ENCODE data around the gene TBX21. TPM values are rescaled to one million over a fixed set of nuclear protein-coding genes. Genes with fewer than 3 reads are reported as not detected.

The TBX21 gene
- total and polyA plus RNA-seq, 2 experiments from 2014 or later = not detected

DNA sequence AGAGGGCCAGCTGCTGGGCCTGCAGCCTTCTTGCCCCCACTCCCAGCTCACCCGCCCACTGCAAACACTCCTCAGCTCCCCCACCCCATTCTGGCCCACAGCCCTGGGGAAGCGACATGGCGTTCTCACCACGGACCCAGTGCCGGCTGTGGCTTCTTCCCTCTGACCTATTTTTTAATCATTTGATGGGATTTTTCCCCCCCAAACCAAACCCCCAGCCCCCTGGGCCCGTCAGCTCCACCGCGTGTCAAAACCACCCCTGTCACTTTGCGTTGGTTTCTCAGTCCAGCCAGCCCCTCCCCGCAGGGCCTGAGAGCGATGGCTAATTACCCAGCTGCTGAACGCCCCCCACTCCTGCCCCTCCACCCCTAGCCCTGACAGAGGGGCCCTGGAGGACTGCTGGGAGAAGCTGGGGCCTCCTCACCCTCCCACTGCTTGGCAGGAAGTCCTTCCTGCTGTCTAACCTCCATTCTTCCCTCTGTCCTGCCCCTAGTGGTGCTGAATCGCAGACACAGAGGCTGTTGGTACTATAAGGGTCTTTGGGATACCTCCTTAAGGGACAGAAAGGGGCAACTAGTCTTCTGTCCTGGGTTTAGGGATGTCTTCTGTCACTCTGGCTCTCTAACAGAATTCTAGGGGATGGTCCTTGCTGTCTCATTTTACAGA is 7.5 kb upstream of the TBX21 start (continued):
- TF ChIP-seq, protein P1, sequence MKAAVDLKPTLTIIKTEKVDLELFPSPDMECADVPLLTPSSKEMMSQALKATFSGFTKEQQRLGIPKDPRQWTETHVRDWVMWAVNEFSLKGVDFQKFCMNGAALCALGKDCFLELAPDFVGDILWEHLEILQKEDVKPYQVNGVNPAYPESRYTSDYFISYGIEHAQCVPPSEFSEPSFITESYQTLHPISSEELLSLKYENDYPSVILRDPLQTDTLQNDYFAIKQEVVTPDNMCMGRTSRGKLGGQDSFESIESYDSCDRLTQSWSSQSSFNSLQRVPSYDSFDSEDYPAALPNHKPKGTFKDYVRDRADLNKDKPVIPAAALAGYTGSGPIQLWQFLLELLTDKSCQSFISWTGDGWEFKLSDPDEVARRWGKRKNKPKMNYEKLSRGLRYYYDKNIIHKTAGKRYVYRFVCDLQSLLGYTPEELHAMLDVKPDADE (IDR thresholded peaks at IDR 0.05) = no peak
- no peak for TF ChIP-seq EZH2 (IDR thresholded peaks at IDR 0.05; ENCODE audit: low read depth, unreplicated experiment)
- TF ChIP-seq STAT1 (IDR thresholded peaks at IDR 0.05; ENCODE audit: unreplicated experiment) = no peak

DNA sequence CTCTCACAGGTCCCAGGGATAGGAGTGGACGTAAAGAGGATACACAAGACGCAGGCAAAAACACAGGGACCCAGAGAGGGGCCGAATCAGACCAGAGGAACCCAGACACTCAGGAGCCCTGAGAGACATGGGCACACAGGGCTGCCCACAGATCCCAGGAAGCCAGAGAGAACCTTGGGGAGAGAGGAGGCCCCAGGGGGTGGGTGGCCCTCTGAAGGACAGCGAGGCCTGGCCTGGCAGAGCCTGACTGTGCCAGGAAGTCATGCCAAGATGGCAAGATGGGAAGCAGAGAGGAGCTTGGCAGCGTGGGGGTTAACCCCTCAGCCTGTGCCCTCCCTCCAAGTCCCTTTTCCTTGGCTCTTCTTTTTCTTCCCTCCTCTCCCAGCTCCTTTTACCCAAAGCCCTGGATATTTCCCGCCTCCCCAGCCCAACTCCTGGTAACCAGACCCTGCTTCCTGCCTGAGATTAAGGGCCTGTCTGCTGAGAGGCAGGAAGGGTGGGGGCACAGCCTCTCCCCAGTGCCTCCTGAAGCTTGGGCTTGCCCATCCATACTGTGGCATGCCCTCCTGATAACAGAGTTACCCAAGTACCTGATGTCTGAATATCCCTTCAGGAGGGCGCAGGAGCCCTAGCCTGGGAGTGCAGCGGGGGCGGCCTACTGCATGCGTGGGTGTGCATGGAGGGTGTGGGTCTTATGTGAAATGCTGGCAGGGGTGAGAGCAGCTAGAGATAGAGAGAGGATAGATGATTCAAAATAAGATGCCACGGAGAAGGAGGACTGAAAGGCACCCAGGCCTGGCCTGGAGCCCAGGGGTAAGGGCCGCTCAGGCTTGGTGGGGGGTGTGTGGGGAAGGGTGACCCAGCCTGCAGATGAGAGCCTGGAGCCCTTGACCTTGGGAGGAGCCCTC is 6.0 kb upstream of the TBX21 start:
- no peaks in the 10 kb centered on the region for H3K9me3 Mint-ChIP-seq
- Histone ChIP-seq H4K20me1 (replicated peaks; ENCODE audit: insufficient read depth) (no peaks in the 10 kb centered on the region), H3K36me3 (ENCODE audit: insufficient read depth) (no peaks in the 10 kb centered on the region), H3K9me2 (ENCODE audit: insufficient read depth) (no peaks in the 10 kb centered on the region), H3F3A (replicated peaks; ENCODE audit: low read depth) (no peaks in the 10 kb centered on the region), H3K27me3 (ENCODE audit: insufficient read depth) (peaks cover 34% of the 10 kb centered on the region), H3K79me2 (replicated peaks; ENCODE audit: insufficient read depth) (no peaks in the 10 kb centered on the region), H3K4me1 (ENCODE audit: insufficient read depth) (no peaks in the 10 kb centered on the region; the same call in 1 of the 2 replicates), H3K27ac (ENCODE audit: low read depth) (no peak overlapping the region), H3K4me2 (no peak overlapping the region), H3K4me3 (no peak overlapping the region), H2AFZ (no peak overlapping the region)
- ATAC-seq (peak; percentile 14; the same call in 1 of the 3 replicates), DNase-seq (ENCODE audit: low spot score) (no peak)
- no peak overlapping the region for H3K27ac Mint-ChIP-seq
- H3K4me1 Mint-ChIP-seq = peaks cover 13% of the 10 kb centered on the region
- H3K27me3 Mint-ChIP-seq (ENCODE audit: insufficient read depth, low read depth, poor library complexity) = peaks cover 26% of the 10 kb centered on the region
- no peak overlapping the region; the same call in 2 of the 3 replicates for H3K4me3 Mint-ChIP-seq
- no peaks in the 10 kb centered on the region for H3K36me3 Mint-ChIP-seq (ENCODE audit: low read depth)
- no peak for TF ChIP-seq ZNF114 (CRISPR knock-in tag; IDR thresholded peaks at IDR 0.05)
- TF ChIP-seq ZNF331 (CRISPR knock-in tag; IDR thresholded peaks at IDR 0.05; ENCODE audit: low read depth) = no peak
- no peak for TF ChIP-seq EZH2phosphoT487 (IDR thresholded peaks at IDR 0.05; ENCODE audit: unreplicated experiment)
- TF ChIP-seq, protein P2, sequence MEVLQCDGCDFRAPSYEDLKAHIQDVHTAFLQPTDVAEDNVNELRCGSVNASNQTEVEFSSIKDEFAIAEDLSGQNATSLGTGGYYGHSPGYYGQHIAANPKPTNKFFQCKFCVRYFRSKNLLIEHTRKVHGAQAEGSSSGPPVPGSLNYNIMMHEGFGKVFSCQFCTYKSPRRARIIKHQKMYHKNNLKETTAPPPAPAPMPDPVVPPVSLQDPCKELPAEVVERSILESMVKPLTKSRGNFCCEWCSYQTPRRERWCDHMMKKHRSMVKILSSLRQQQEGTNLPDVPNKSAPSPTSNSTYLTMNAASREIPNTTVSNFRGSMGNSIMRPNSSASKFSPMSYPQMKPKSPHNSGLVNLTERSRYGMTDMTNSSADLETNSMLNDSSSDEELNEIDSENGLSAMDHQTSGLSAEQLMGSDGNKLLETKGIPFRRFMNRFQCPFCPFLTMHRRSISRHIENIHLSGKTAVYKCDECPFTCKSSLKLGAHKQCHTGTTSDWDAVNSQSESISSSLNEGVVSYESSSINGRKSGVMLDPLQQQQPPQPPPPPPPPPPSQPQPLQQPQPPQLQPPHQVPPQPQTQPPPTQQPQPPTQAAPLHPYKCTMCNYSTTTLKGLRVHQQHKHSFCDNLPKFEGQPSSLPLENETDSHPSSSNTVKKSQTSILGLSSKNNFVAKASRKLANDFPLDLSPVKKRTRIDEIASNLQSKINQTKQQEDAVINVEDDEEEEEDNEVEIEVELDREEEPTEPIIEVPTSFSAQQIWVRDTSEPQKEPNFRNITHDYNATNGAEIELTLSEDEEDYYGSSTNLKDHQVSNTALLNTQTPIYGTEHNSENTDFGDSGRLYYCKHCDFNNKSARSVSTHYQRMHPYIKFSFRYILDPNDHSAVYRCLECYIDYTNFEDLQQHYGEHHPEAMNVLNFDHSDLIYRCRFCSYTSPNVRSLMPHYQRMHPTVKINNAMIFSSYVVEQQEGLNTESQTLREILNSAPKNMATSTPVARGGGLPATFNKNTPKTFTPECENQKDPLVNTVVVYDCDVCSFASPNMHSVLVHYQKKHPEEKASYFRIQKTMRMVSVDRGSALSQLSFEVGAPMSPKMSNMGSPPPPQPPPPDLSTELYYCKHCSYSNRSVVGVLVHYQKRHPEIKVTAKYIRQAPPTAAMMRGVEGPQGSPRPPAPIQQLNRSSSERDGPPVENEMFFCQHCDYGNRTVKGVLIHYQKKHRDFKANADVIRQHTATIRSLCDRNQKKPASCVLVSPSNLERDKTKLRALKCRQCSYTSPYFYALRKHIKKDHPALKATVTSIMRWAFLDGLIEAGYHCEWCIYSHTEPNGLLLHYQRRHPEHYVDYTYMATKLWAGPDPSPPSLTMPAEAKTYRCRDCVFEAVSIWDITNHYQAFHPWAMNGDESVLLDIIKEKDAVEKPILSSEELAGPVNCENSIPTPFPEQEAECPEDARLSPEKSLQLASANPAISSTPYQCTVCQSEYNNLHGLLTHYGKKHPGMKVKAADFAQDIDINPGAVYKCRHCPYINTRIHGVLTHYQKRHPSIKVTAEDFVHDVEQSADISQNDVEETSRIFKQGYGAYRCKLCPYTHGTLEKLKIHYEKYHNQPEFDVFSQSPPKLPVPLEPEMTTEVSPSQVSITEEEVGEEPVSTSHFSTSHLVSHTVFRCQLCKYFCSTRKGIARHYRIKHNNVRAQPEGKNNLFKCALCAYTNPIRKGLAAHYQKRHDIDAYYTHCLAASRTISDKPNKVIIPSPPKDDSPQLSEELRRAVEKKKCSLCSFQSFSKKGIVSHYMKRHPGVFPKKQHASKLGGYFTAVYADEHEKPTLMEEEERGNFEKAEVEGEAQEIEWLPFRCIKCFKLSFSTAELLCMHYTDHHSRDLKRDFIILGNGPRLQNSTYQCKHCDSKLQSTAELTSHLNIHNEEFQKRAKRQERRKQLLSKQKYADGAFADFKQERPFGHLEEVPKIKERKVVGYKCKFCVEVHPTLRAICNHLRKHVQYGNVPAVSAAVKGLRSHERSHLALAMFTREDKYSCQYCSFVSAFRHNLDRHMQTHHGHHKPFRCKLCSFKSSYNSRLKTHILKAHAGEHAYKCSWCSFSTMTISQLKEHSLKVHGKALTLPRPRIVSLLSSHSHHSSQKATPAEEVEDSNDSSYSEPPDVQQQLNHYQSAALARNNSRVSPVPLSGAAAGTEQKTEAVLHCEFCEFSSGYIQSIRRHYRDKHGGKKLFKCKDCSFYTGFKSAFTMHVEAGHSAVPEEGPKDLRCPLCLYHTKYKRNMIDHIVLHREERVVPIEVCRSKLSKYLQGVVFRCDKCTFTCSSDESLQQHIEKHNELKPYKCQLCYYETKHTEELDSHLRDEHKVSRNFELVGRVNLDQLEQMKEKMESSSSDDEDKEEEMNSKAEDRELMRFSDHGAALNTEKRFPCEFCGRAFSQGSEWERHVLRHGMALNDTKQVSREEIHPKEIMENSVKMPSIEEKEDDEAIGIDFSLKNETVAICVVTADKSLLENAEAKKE (CRISPR knock-in tag; IDR thresholded peaks at IDR 0.05) = no peak
- TF ChIP-seq, protein P3, sequence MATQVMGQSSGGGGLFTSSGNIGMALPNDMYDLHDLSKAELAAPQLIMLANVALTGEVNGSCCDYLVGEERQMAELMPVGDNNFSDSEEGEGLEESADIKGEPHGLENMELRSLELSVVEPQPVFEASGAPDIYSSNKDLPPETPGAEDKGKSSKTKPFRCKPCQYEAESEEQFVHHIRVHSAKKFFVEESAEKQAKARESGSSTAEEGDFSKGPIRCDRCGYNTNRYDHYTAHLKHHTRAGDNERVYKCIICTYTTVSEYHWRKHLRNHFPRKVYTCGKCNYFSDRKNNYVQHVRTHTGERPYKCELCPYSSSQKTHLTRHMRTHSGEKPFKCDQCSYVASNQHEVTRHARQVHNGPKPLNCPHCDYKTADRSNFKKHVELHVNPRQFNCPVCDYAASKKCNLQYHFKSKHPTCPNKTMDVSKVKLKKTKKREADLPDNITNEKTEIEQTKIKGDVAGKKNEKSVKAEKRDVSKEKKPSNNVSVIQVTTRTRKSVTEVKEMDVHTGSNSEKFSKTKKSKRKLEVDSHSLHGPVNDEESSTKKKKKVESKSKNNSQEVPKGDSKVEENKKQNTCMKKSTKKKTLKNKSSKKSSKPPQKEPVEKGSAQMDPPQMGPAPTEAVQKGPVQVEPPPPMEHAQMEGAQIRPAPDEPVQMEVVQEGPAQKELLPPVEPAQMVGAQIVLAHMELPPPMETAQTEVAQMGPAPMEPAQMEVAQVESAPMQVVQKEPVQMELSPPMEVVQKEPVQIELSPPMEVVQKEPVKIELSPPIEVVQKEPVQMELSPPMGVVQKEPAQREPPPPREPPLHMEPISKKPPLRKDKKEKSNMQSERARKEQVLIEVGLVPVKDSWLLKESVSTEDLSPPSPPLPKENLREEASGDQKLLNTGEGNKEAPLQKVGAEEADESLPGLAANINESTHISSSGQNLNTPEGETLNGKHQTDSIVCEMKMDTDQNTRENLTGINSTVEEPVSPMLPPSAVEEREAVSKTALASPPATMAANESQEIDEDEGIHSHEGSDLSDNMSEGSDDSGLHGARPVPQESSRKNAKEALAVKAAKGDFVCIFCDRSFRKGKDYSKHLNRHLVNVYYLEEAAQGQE (IDR thresholded peaks at IDR 0.05; ENCODE audit: unreplicated experiment) = no peak
- TF ChIP-seq JUNB (IDR thresholded peaks at IDR 0.05; ENCODE audit: unreplicated experiment) = no peak
- no peak for TF ChIP-seq EZH2 (IDR thresholded peaks at IDR 0.05; ENCODE audit: low read depth, unreplicated experiment)
- TF ChIP-seq POLR2AphosphoS5 (IDR thresholded peaks at IDR 0.05; ENCODE audit: low read depth) = no peak
- TF ChIP-seq, protein P1 (IDR thresholded peaks at IDR 0.05) = no peak
- no peak for TF ChIP-seq NANOG (IDR thresholded peaks at IDR 0.05; ENCODE audit: borderline replicate concordance)
